Lower lobe of right lung (tissue), 2 donors: ENCODE results near the gene RPTOR. TPM values are rescaled to one million over a fixed set of nuclear protein-coding genes. Genes with fewer than 3 reads are reported as not detected.

Source experiments
- ATAC-seq, 2 donors: fragments of 200-7000 bp; cut with Tn5 transposase; one replicate each; pipeline ENCODE4 v1.9.1; 2020 to 2022; ENCODE audit warnings: mild to moderate bottlenecking in 2 of 2, moderate library complexity in 2 of 2
- DNase-seq: peaks from one replicate; pipeline ENCODE4 v3.0.0-alpha.2; 2020
- H3K27ac ChIP-seq: fragments of 200-600 bp; one replicate; pipeline ENCODE4 v1.8.0; 2022
- H3K27me3 ChIP-seq: fragments of 200-600 bp; one replicate; pipeline ENCODE4 v1.8.0; 2022; ENCODE audit warnings: low read depth
- H3K36me3 ChIP-seq: fragments of 200-600 bp; one replicate; pipeline ENCODE4 v1.8.0; 2022; ENCODE audit warnings: mild to moderate bottlenecking
- H3K4me1 ChIP-seq: fragments of 200-600 bp; one replicate; pipeline ENCODE4 v1.8.0; 2022
- H3K4me3 ChIP-seq: fragments of 200-600 bp; one replicate; pipeline ENCODE4 v1.8.0; 2022; ENCODE audit warnings: mild to moderate bottlenecking
- H3K9me3 ChIP-seq: fragments of 200-600 bp; one replicate; pipeline ENCODE4 v1.8.0; 2022
- CTCF ChIP-seq: fragments of 200-600 bp; IDR thresholded peaks from one replicate; pipeline ENCODE4 v1.8.0; 2022; ENCODE audit warnings: antibody characterized with exemption, mild to moderate bottlenecking
- intact Hi-C: fragments of 100-400 bp; cut with DNase I; formaldehyde crosslinking; loops from one replicate; pipeline ENCODE4 v1.11.0; 2022
- total RNA-seq: library from RNA; stranded (reverse); fragmentation: NEBNext Ultra II Directional; extraction: Animal tissue kit (Norgen Biotek cat#: 25700); gene quantifications from one replicate; pipeline ENCODE4 v1.2.1, GENCODE V29; 2021
- donor health status: DM: no; HTN: yes; CAD: no; lungs with severe emphysema.

Gene RPTOR
- total RNA-seq, 1 donor from 2014 or later = 34.0 TPM

DNA sequence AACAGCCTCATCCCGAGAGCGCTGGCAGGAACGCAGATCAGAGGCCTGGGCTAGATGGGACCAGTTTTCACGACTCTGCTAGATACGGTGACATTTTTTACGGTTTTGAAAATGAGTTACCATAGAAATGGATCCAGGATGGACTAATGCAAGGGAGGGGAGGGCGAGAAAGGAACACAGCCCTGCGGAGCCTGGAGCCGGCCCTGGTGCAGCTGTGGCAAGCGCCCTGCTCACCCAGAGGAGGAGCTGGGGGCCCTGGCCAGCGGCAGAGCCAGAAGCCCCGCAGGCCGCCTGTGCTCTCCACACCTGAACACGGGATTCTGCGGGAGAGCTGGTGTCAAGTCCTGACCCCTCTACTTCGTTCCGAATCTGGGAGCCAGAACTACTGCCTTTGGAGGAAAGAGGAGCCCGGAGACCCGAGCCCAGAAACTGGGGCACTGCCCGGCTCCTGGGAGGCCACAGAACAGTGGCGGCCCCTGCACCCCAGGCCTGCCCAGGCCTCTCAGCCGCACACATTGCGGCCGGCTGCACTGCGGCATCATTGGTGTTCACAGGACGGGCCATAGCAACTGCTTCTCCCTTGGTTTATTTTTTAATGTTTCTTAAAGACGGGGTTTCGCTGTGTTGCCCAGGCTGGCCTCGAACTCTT lies 358.4 kb downstream of the RPTOR start:
- no peaks in the 10 kb centered on the region for H3K4me1 ChIP-seq
- ATAC-seq (no peak), DNase-seq (no peak)
- H3K4me3 ChIP-seq = no peak overlapping the region
- intact Hi-C loops = no loop called here
- H3K36me3 ChIP-seq = peaks cover 25% of the 10 kb centered on the region
- H3K9me3 ChIP-seq = no peaks in the 10 kb centered on the region
- H3K27ac ChIP-seq = no peak overlapping the region
- no peak for TF ChIP-seq CTCF
- H3K27me3 ChIP-seq = no peaks in the 10 kb centered on the region

- Histone ChIP-seq H3K9me3 (no peaks in the 10 kb centered on the region), H3K27me3 (no peaks in the 10 kb centered on the region), H3K27ac (no peak overlapping the region), H3K36me3 (peaks cover 33% of the 10 kb centered on the region), H3K4me1 (no peaks in the 10 kb centered on the region), H3K4me3 (no peak overlapping the region)
- ATAC-seq (no peak), DNase-seq (no peak)
- intact Hi-C loops = no loop called here
- no peak for TF ChIP-seq CTCF
Measured at GRCh38 chr17:80904036-80904753, 359.6 kb downstream of the RPTOR start.

DNA sequence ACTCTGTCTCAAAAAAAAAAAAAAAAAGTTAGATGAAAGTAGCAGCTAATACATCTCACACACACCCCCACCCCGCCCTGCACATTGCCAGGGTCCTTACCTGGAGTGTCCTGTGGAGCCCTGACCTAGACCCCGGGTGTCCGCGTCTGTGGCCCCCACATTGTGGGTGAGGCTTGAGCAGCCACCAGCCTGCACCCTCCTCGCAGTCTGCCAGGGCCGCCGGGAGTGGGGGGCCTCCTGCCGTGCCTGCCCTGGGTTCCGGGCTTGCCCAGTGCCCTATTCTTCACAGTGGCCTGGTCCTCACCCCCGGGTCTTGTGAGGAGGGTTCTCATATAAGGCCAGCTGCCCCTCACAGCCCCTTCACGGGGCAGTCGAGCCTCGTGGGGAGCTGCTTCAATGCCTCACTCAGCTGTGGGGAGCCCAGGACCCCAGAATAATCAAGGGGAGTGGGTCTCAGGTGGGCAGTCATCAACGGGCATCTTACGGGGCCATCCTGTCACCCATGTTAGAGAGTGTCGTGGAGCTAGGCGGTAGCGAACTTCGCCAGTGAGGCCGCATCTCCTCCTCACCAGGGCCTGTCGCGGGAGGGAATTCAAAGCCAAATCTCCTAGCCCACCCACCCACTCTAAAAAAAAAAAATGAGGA lies 361.1 kb downstream of the RPTOR start:
- no peaks in the 10 kb centered on the region for H3K27me3 ChIP-seq
- no peak for DNase-seq
- H3K27ac ChIP-seq = no peak overlapping the region
- no peaks in the 10 kb centered on the region for H3K9me3 ChIP-seq
- no peak overlapping the region for H3K4me3 ChIP-seq
- no peaks in the 10 kb centered on the region for H3K4me1 ChIP-seq
- intact Hi-C loops = no loop called here
- H3K36me3 ChIP-seq = peaks cover 45% of the 10 kb centered on the region
- no peak for TF ChIP-seq CTCF
- ATAC-seq = no peak

- H3K27ac ChIP-seq = no peak overlapping the region
- H3K36me3 ChIP-seq = peaks cover 45% of the 10 kb centered on the region
- H3K4me3 ChIP-seq = no peak overlapping the region
- intact Hi-C loops = no loop called here
- H3K4me1 ChIP-seq = no peaks in the 10 kb centered on the region
- ATAC-seq (no peak), DNase-seq (no peak)
- TF ChIP-seq CTCF = no peak
- H3K9me3 ChIP-seq = no peaks in the 10 kb centered on the region
- no peaks in the 10 kb centered on the region for H3K27me3 ChIP-seq
Measured at GRCh38 chr17:80906364-80907259, 362.0 kb downstream of the RPTOR start.

DNA sequence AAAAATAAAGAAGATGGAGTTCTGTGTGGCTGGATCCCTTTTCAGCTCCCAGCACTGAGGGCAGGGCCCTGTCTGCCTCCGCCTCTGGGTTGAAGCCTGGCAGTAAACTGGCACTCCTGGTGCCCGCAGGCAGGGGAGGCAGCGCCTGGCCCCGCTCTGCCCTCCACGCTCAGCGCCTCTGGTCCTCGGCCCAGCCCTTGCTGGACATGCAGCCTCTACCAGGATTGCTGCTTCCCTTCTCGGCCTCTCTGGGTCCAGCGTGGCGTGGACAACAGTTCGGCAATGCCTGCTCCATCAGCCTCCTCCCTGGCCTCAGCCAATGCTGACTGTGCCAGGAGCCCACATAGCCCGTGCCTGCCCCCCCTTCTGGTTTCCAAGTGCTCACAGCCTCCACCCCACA lies 362.6 kb downstream of the RPTOR start:
- Histone ChIP-seq H3K4me1 (no peaks in the 10 kb centered on the region), H3K9me3 (no peaks in the 10 kb centered on the region), H3K4me3 (no peak overlapping the region), H3K27ac (no peak overlapping the region), H3K27me3 (no peaks in the 10 kb centered on the region), H3K36me3 (peaks cover 48% of the 10 kb centered on the region)
- no peak for DNase-seq
- intact Hi-C loops = no loop called here
- no peak for TF ChIP-seq CTCF
- no peak for ATAC-seq
